Kidney (tissue), 14 donors: ENCODE results near the gene BTBD9. TPM values are rescaled to one million over a fixed set of nuclear protein-coding genes. Genes with fewer than 3 reads are reported as not detected.

Experiments used
- DNase-seq, 5 donors: peaks; one replicate each; pipeline ENCODE4 v3.0.0-alpha.2; 2013 to 2020
- FAIRE-seq: peaks from 2 replicates; lab custom pipeline; 2012; peaks lifted over from hg19 to GRCh38; lab: Jason Lieb, UNC
- H3K27ac ChIP-seq, 2 donors: one replicate each; pipeline ENCODE4 v1.7.0; 2013; ENCODE audit warnings: low read depth in 2 of 2, low read length in 2 of 2, inconsistent platforms in 1 of 2
- H3K27me3 ChIP-seq: one replicate; pipeline ENCODE4 v1.7.1; 2013; ENCODE audit warnings: low read length, inconsistent platforms; ENCODE audit not compliant: control insufficient read depth, insufficient read depth
- H3K36me3 ChIP-seq, 3 donors: one replicate each; pipeline versions ENCODE4 v1.7.0 to v1.7.1; 2013; ENCODE audit warnings: low read length in 3 of 3, control low read depth in 1 of 3, inconsistent platforms in 1 of 3; ENCODE audit not compliant: insufficient read depth in 3 of 3, control insufficient read depth in 2 of 3
- H3K4me1 ChIP-seq, 3 donors: one replicate each; pipeline versions ENCODE4 v1.7.0 to v1.7.1; 2013; ENCODE audit warnings: low read length in 3 of 3, inconsistent platforms in 1 of 3, low read depth in 1 of 3; ENCODE audit not compliant: control insufficient read depth in 2 of 3, insufficient read depth in 2 of 3
- H3K4me3 ChIP-seq, 3 donors: one replicate each; pipeline versions ENCODE4 v1.7.0 to v1.8.1; 2013; ENCODE audit warnings: low read length in 3 of 3, control low read depth in 1 of 3, inconsistent platforms in 1 of 3
- H3K9ac ChIP-seq, 3 donors: one replicate each; pipeline versions ENCODE4 v1.7.0 to v1.7.1; 2013; ENCODE audit warnings: low read length in 3 of 3, control low read depth in 1 of 3, inconsistent platforms in 1 of 3
- H3K9me3 ChIP-seq, 3 donors: one replicate each; pipeline versions ENCODE4 v1.7.0 to v1.7.1; 2013; ENCODE audit warnings: low read length in 3 of 3, control low read depth in 1 of 3, inconsistent platforms in 1 of 3; ENCODE audit not compliant: control insufficient read depth in 2 of 3, insufficient read depth in 1 of 3
- CTCF ChIP-seq: IDR thresholded peaks from 3 replicates; pipeline ENCODE4 v1.5.1; 2012; ENCODE audit warnings: mild to moderate bottlenecking, moderate library complexity, borderline replicate concordance; ENCODE audit not compliant: insufficient read depth; ENCODE audit errors: extremely low read depth
- intact Hi-C: fragments of 100-400 bp; cut with DNase I; formaldehyde crosslinking; loops from one replicate; pipeline ENCODE4 v1.11.1; 2022
- polyA plus RNA-seq: library from polyadenylated mRNA; stranded (reverse); fragments of 350-450 nt; fragmentation: Illumina TruSeq; extraction: RNeasy Lipid Tissue Mini Kit (QIAGEN cat#74804); gene quantifications from one replicate; pipeline ENCODE4 v1.2.3, GENCODE V29; 2014; ENCODE audit warnings: low read depth, low replicate concordance; ENCODE audit not compliant: insufficient read depth
- total RNA-seq: library from RNA; stranded (reverse); fragmentation: NEBNext Ultra II Directional; extraction: Animal tissue kit (Norgen Biotek cat#: 25700); gene quantifications from one replicate; pipeline ENCODE4 v1.2.1, GENCODE V29; 2021
- donor health status: control.
- donor health status: control.
- donor health status: control.
- donor health status: control.
- donor health status: control.
- donor health status: DM: yes; HTN: yes; CAD: no.
- donor health status: Normal renal cell carcinoma (clear cell type).

Gene BTBD9
- total and polyA plus RNA-seq, 2 donors from 2014 or later = 4.2 to 29.9 TPM

- Histone ChIP-seq H3K27me3 (no peaks in the 10 kb centered on the region), H3K9ac (no peak overlapping the region), H3K4me1 (no peaks in the 10 kb centered on the region), H3K4me3 (no peak overlapping the region), H3K27ac (no peak overlapping the region), H3K36me3 (peaks cover 0 to 10% (median 5%) of the 10 kb centered on the region in 3 donors), H3K9me3 (no peaks in the 10 kb centered on the region)
- DNase-seq (no peak), FAIRE-seq (no peak)
- no peak for TF ChIP-seq CTCF
- intact Hi-C loops = no loop called here
Measured at GRCh38 chr6:38593409-38593808, 46.3 kb downstream of the BTBD9 start.

GRCh38 chr6:38591439-38591838, 48.3 kb downstream of the BTBD9 start:
- Histone ChIP-seq H3K4me3 (no peak overlapping the region), H3K36me3 (peaks cover 0 to 10% (median 5%) of the 10 kb centered on the region in 3 donors), H3K9me3 (no peaks in the 10 kb centered on the region), H3K4me1 (no peaks in the 10 kb centered on the region), H3K9ac (no peak overlapping the region), H3K27me3 (no peaks in the 10 kb centered on the region), H3K27ac (no peak overlapping the region)
- FAIRE-seq (no peak), DNase-seq (no peak)
- TF ChIP-seq CTCF = no peak
- intact Hi-C loops = no loop called here

- Histone ChIP-seq H3K9me3 (no peaks in the 10 kb centered on the region), H3K4me1 (no peaks in the 10 kb centered on the region), H3K4me3 (no peak overlapping the region), H3K27ac (no peak overlapping the region), H3K27me3 (no peaks in the 10 kb centered on the region), H3K9ac (no peak overlapping the region), H3K36me3 (peaks cover 0 to 10% (median 5%) of the 10 kb centered on the region in 3 donors)
- no peak for DNase-seq
- FAIRE-seq = no peak
- TF ChIP-seq CTCF = no peak
- intact Hi-C loops = no loop called here
Measured at GRCh38 chr6:38589367-38589720, 50.4 kb downstream of the BTBD9 start.
